HG02938 (cell line): ENCODE results near the gene ADAMTS10.
"Not testable (repeated sequence)": the region's sequence is repeated elsewhere in the genome, so short reads cannot be mapped to it uniquely, and the experiment has no call there.

ENCODE experiments used
- ATAC-seq: cut with Tn5 transposase; IDR thresholded peaks from one replicate; pipeline ENCODE4 v1.9.1; 2021; ENCODE audit warnings: mild to moderate bottlenecking, moderate library complexity; ENCODE audit not compliant: unreplicated experiment

Gene ADAMTS10

GRCh38 chr19:8610041-8610935, at the start of gene ADAMTS10:
TSS of gene ADAMTS10 (minus strand) at chr19:8610715. CDS start at chr19:8605710, 5,005 bp downstream.
- no peak for ATAC-seq

GRCh38 chr19:8659905-8660304, 49.4 kb upstream of the ADAMTS10 start:
- ATAC-seq = no peak

GRCh38 chr19:8657869-8658268, 47.4 kb upstream of the ADAMTS10 start:
- no peak for ATAC-seq

- ATAC-seq = no peak
Observed at GRCh38 chr19:8655340-8655709, 44.8 kb upstream of the ADAMTS10 start.

- no peak for ATAC-seq
Observed at GRCh38 chr19:8654591-8655339, 44.2 kb upstream of the ADAMTS10 start.

- no peak for ATAC-seq
Observed at GRCh38 chr19:8648240-8648639, 37.7 kb upstream of the ADAMTS10 start.

- no peak for ATAC-seq
Observed at GRCh38 chr19:8643860-8644653, 33.5 kb upstream of the ADAMTS10 start.

- no peak for ATAC-seq
Observed at GRCh38 chr19:8642561-8642960, 32.0 kb upstream of the ADAMTS10 start.

- ATAC-seq = no peak
Observed at GRCh38 chr19:8641908-8642547, 31.5 kb upstream of the ADAMTS10 start.

GRCh38 chr19:8641221-8641907, 30.8 kb upstream of the ADAMTS10 start:
- no peak for ATAC-seq

- ATAC-seq = no peak
Observed at GRCh38 chr19:8640402-8641004, 30.0 kb upstream of the ADAMTS10 start.

GRCh38 chr19:8639821-8640401, 29.4 kb upstream of the ADAMTS10 start:
- no peak for ATAC-seq

GRCh38 chr19:8638078-8638619, 27.6 kb upstream of the ADAMTS10 start:
- no peak for ATAC-seq

GRCh38 chr19:8637070-8637469, 26.6 kb upstream of the ADAMTS10 start:
- ATAC-seq = not testable (repeated sequence)

GRCh38 chr19:8635422-8635821, 24.9 kb upstream of the ADAMTS10 start:
- no peak for ATAC-seq

- no peak for ATAC-seq
Observed at GRCh38 chr19:8631425-8631819, 20.9 kb upstream of the ADAMTS10 start.

GRCh38 chr19:8630796-8631424, 20.4 kb upstream of the ADAMTS10 start:
- ATAC-seq = no peak

GRCh38 chr19:8629996-8630683, 19.6 kb upstream of the ADAMTS10 start, which contains the start of gene NFILZ:
TSS of gene NFILZ (plus strand) at chr19:8630633. CDS start at chr19:8676766, 46,133 bp downstream.
- no peak for ATAC-seq
